ENCODE data around the gene SMIM44. TPM values are rescaled to one million over a fixed set of nuclear protein-coding genes. Genes with fewer than 3 reads are reported as not detected.

SMIM44 gene
- total RNA-seq, 1 donor, result not detected

- Histone ChIP-seq H3K4me1 (ENCODE audit: insufficient read depth, low read length) (no peaks in the 10 kb centered on the region), H3K4me2 (ENCODE audit: insufficient read depth, low read length) (no peak overlapping the region), H3K27me3 (ENCODE audit: insufficient read depth, low read length) (no peaks in the 10 kb centered on the region), H4K20me1 (ENCODE audit: insufficient read depth, low read length) (peaks cover 22% of the 10 kb centered on the region), H3K9me3 (ENCODE audit: low read depth, low read length) (no peaks in the 10 kb centered on the region), H3K36me3 (ENCODE audit: insufficient read depth, low read length) (peaks cover 20% of the 10 kb centered on the region), H3K27ac (ENCODE audit: low read depth, low read length) (no peak overlapping the region), H2AFZ (ENCODE audit: low read length) (no peak overlapping the region), H3K4me3 (ENCODE audit: insufficient read depth, low read length) (no peak overlapping the region), H3K79me2 (ENCODE audit: insufficient read depth, low read length) (peaks cover 8% of the 10 kb centered on the region)
- peak; percentile 70 for DNase-seq (ENCODE audit: insufficient read length, low spot score, missing footprints)
- TF ChIP-seq CTCF (IDR thresholded peaks at IDR 0.05; ENCODE audit: extremely low read depth, low read depth, low read length), result no peak
Observed at GRCh38 chr19:3465552-3465951, 17.7 kb downstream of the SMIM44 start.

GRCh38 chr19:3464587-3465235 lies 18.5 kb downstream of the SMIM44 start:
- Histone ChIP-seq H2AFZ (ENCODE audit: low read length) (no peak overlapping the region), H3K27ac (ENCODE audit: low read depth, low read length) (no peak overlapping the region), H3K4me3 (ENCODE audit: insufficient read depth, low read length) (no peak overlapping the region), H3K36me3 (ENCODE audit: insufficient read depth, low read length) (peaks cover 28% of the 10 kb centered on the region), H3K27me3 (ENCODE audit: insufficient read depth, low read length) (no peaks in the 10 kb centered on the region), H4K20me1 (ENCODE audit: insufficient read depth, low read length) (peaks cover 25% of the 10 kb centered on the region), H3K4me2 (ENCODE audit: insufficient read depth, low read length) (no peak overlapping the region), H3K9me3 (ENCODE audit: low read depth, low read length) (no peaks in the 10 kb centered on the region), H3K4me1 (ENCODE audit: insufficient read depth, low read length) (peaks cover 6% of the 10 kb centered on the region), H3K79me2 (ENCODE audit: insufficient read depth, low read length) (peaks cover 13% of the 10 kb centered on the region)
- no peak for TF ChIP-seq CTCF (IDR thresholded peaks at IDR 0.05; ENCODE audit: extremely low read depth, low read depth, low read length)
- peak; percentile 87 for DNase-seq (ENCODE audit: insufficient read length, low spot score, missing footprints)

- H3K4me2 ChIP-seq (ENCODE audit: insufficient read depth, low read length), result no peak overlapping the region
- TF ChIP-seq CTCF (IDR thresholded peaks at IDR 0.05; ENCODE audit: extremely low read depth, low read depth, low read length), result no peak
- peaks cover 23% of the 10 kb centered on the region for H4K20me1 ChIP-seq (ENCODE audit: insufficient read depth, low read length)
- peaks cover 13% of the 10 kb centered on the region for H3K4me1 ChIP-seq (ENCODE audit: insufficient read depth, low read length)
- H3K27me3 ChIP-seq (ENCODE audit: insufficient read depth, low read length), result no peaks in the 10 kb centered on the region
- H3K27ac ChIP-seq (ENCODE audit: low read depth, low read length), result no peak overlapping the region
- no peak overlapping the region for H2AFZ ChIP-seq (ENCODE audit: low read length)
- no peaks in the 10 kb centered on the region for H3K9me3 ChIP-seq (ENCODE audit: low read depth, low read length)
- DNase-seq (ENCODE audit: insufficient read length, low spot score, missing footprints), result peak; percentile 63
- H3K79me2 ChIP-seq (ENCODE audit: insufficient read depth, low read length), result peaks cover 19% of the 10 kb centered on the region
- H3K4me3 ChIP-seq (ENCODE audit: insufficient read depth, low read length), result no peak overlapping the region
- H3K36me3 ChIP-seq (ENCODE audit: insufficient read depth, low read length), result peaks cover 28% of the 10 kb centered on the region
Observed at GRCh38 chr19:3463714-3464586, 19.3 kb downstream of the SMIM44 start.

Data from osteoblast (primary cell).